Activated CD4-positive, alpha-beta T cell treated with anti-CD3 and anti-CD28 coated beads, Interleukin-2, amount 10 ng/mL, durations not matched to agents 24 days and 14 days (primary cell): ENCODE results near the gene GSK3A. TPM values are rescaled to one million over a fixed set of nuclear protein-coding genes. Genes with fewer than 3 reads are reported as not detected.
"Not testable (repeated sequence)": the region's sequence is repeated elsewhere in the genome, so short reads cannot be mapped to it uniquely, and the experiment has no call there.

Experiments used
- DNase-seq: peaks from one replicate; pipeline ENCODE4 v3.0.0; 2022
- H3K27ac Mint-ChIP-seq: one replicate; pipeline ENCODE4 v1.8.0; 2022; ENCODE audit warnings: mild to moderate bottlenecking, mixed read lengths
- H3K27me3 Mint-ChIP-seq: one replicate; pipeline ENCODE4 v1.8.0; 2022; ENCODE audit warnings: mixed read lengths
- H3K36me3 Mint-ChIP-seq: one replicate; pipeline ENCODE4 v1.8.0; 2022; ENCODE audit warnings: low read depth, mild to moderate bottlenecking, mixed read lengths
- H3K4me1 Mint-ChIP-seq: one replicate; pipeline ENCODE4 v1.8.0; 2021; ENCODE audit warnings: mixed read lengths
- H3K4me3 Mint-ChIP-seq: one replicate; pipeline ENCODE4 v1.8.0; 2022; ENCODE audit warnings: mild to moderate bottlenecking, moderate library complexity, mixed read lengths
- H3K9me3 Mint-ChIP-seq: one replicate; pipeline ENCODE4 v1.8.0; 2021; ENCODE audit warnings: mixed read lengths
- intact Hi-C: fragments of 100-400 bp; cut with micrococcal nuclease; formaldehyde crosslinking; loops from one replicate; pipeline ENCODE4 v1.15.1; 2023
- total RNA-seq: library from RNA; stranded (reverse); gene quantifications from 2 replicates; pipeline ENCODE4 v1.2.3, GENCODE V29; 2022

GSK3A gene
- total RNA-seq, 1 donor from 2014 or later: 52.6 TPM

GRCh38 chr19:42268704-42269477 lies 26.5 kb upstream of the GSK3A start, which contains the start of gene CIC:
TSS of gene CIC (plus strand) at chr19:42269252. CDS start at chr19:42271784, 2,532 bp downstream.
- H3K36me3 Mint-ChIP-seq: peaks cover 13% of the 10 kb centered on the region
- intact Hi-C loops: loop anchor here (1.0 kb wide), 3 partner anchors 14 to 52 kb away; partner anchors contain the start of genes DEDD2, ERF and GSK3A
- H3K4me3 Mint-ChIP-seq: no peak within 1 kb of the TSS
- peaks cover 30% of the 10 kb centered on the region for H3K4me1 Mint-ChIP-seq
- no peaks in the 10 kb centered on the region for H3K9me3 Mint-ChIP-seq
- H3K27me3 Mint-ChIP-seq: no peaks in the 10 kb centered on the region
- peak; percentile 100 for DNase-seq
- H3K27ac Mint-ChIP-seq: peak within 1 kb of the TSS; percentile 99

- Mint-ChIP-seq H3K27ac (no peak overlapping the region), H3K4me1 (peaks cover 30% of the 10 kb centered on the region), H3K9me3 (no peaks in the 10 kb centered on the region), H3K36me3 (peaks cover 6% of the 10 kb centered on the region), H3K27me3 (no peaks in the 10 kb centered on the region), H3K4me3 (no peak overlapping the region)
- peak; percentile 100 for DNase-seq
- intact Hi-C loops: loop anchor here (1.0 kb wide), 3 partner anchors 13 to 51 kb away; partner anchors contain the start of genes DEDD2, ERF and GSK3A
These were observed 25.8 kb upstream of the GSK3A start for GRCh38 chr19:42268142-42268703.

GRCh38 chr19:42267644-42268141 lies 25.3 kb upstream of the GSK3A start:
- Mint-ChIP-seq H3K27ac (no peak overlapping the region), H3K27me3 (no peaks in the 10 kb centered on the region), H3K4me3 (no peak overlapping the region)

GRCh38 chr19:42266928-42267603 lies 24.7 kb upstream of the GSK3A start:
- intact Hi-C loops, H3K27me3 Mint-ChIP-seq, H3K27ac Mint-ChIP-seq, DNase-seq, H3K9me3 Mint-ChIP-seq, H3K36me3 Mint-ChIP-seq, H3K4me3 Mint-ChIP-seq: not testable (repeated sequence)
- peaks cover 30% of the 10 kb centered on the region for H3K4me1 Mint-ChIP-seq

More at GRCh38 chr19:42267644-42268141, 25.3 kb upstream of the GSK3A start:
- no peak for DNase-seq
- Mint-ChIP-seq H3K9me3 (no peaks in the 10 kb centered on the region), H3K4me1 (peaks cover 30% of the 10 kb centered on the region), H3K36me3 (peaks cover 5% of the 10 kb centered on the region)
- intact Hi-C loops: loop anchor here (1.0 kb wide), 3 partner anchors 12 to 50 kb away; partner anchors contain the start of genes DEDD2, ERF and GSK3A

GRCh38 chr19:42266105-42266504 lies 23.7 kb upstream of the GSK3A start:
- intact Hi-C loops, H3K36me3 Mint-ChIP-seq, H3K4me3 Mint-ChIP-seq, H3K9me3 Mint-ChIP-seq, H3K27ac Mint-ChIP-seq, H3K27me3 Mint-ChIP-seq, DNase-seq: not testable (repeated sequence)
- peaks cover 24% of the 10 kb centered on the region for H3K4me1 Mint-ChIP-seq

GRCh38 chr19:42261763-42262162 lies 19.4 kb upstream of the GSK3A start:
- Mint-ChIP-seq H3K4me3 (no peak overlapping the region), H3K36me3 (no peaks in the 10 kb centered on the region)

GRCh38 chr19:42257842-42258241 lies 15.4 kb upstream of the GSK3A start:
- H3K27ac Mint-ChIP-seq, intact Hi-C loops, H3K4me1 Mint-ChIP-seq, H3K4me3 Mint-ChIP-seq, H3K36me3 Mint-ChIP-seq, DNase-seq, H3K9me3 Mint-ChIP-seq: not testable (repeated sequence)
- H3K27me3 Mint-ChIP-seq: peaks cover 15% of the 10 kb centered on the region

More at GRCh38 chr19:42261763-42262162, 19.4 kb upstream of the GSK3A start:
- H3K27ac Mint-ChIP-seq: no peak overlapping the region
- no peak for DNase-seq
- intact Hi-C loops: no loop called here
- H3K9me3 Mint-ChIP-seq: no peaks in the 10 kb centered on the region
- H3K27me3 Mint-ChIP-seq: peaks cover 6% of the 10 kb centered on the region
- H3K4me1 Mint-ChIP-seq: no peaks in the 10 kb centered on the region

- intact Hi-C loops: loop anchor here (1.0 kb wide), 3 partner anchors 12 to 24 kb away; no protein-coding TSS in a partner anchor
- Mint-ChIP-seq H3K27me3 (peaks cover 10% of the 10 kb centered on the region), H3K4me1 (peaks cover 14% of the 10 kb centered on the region)
These were observed 13.7 kb upstream of the GSK3A start for GRCh38 chr19:42255766-42256745.

GRCh38 chr19:42254850-42255765 lies 12.7 kb upstream of the GSK3A start, which contains the start of gene ERF:
TSS of gene ERF (minus strand) at chr19:42255128. CDS start at chr19:42254999, 129 bp downstream.
- peaks cover 7% of the 10 kb centered on the region for H3K36me3 Mint-ChIP-seq
- peak within 1 kb of the TSS; percentile 81 for H3K27ac Mint-ChIP-seq
- intact Hi-C loops: loop anchor here (1.0 kb wide), 3 partner anchors 11 to 25 kb away; no protein-coding TSS in a partner anchor
- peak within 1 kb of the TSS; percentile 78 for H3K4me3 Mint-ChIP-seq
- H3K27me3 Mint-ChIP-seq: peaks cover 10% of the 10 kb centered on the region
- H3K9me3 Mint-ChIP-seq: no peaks in the 10 kb centered on the region
- peaks cover 19% of the 10 kb centered on the region for H3K4me1 Mint-ChIP-seq
- peak; percentile 98 for DNase-seq

More at GRCh38 chr19:42255766-42256745, 13.7 kb upstream of the GSK3A start:
- DNase-seq: peak; percentile 70
- Mint-ChIP-seq H3K4me3 (peak overlapping the region; percentile 78), H3K9me3 (no peaks in the 10 kb centered on the region), H3K27ac (peak overlapping the region; percentile 56), H3K36me3 (peaks cover 7% of the 10 kb centered on the region)

- Mint-ChIP-seq H3K36me3 (peaks cover 13% of the 10 kb centered on the region), H3K4me1 (peaks cover 20% of the 10 kb centered on the region), H3K9me3 (no peaks in the 10 kb centered on the region), H3K4me3 (peak overlapping the region; percentile 78), H3K27ac (peak overlapping the region; percentile 81), H3K27me3 (peaks cover 10% of the 10 kb centered on the region)
- DNase-seq: peak; percentile 93
- intact Hi-C loops: no loop called here
These were observed 11.9 kb upstream of the GSK3A start for GRCh38 chr19:42254089-42254849.
